ENCODE measurements around the gene TIMD4.

- TF ChIP-seq CTCF (conservative IDR thresholded peaks at IDR 0.05; ENCODE audit: low read depth, low read length) (no peak), EZH2 (IDR thresholded peaks at IDR 0.05; ENCODE audit: low read length, unreplicated experiment) (no peak), EZH2phosphoT487 (IDR thresholded peaks at IDR 0.05; ENCODE audit: borderline replicate concordance, low read length) (no peak)
Observed at GRCh38 chr5:156936972-156937371, 26.1 kb downstream of the TIMD4 start.

Measured in PC-3 (cell line).